Measurements from ENCODE around the gene TRIM66.

DNA sequence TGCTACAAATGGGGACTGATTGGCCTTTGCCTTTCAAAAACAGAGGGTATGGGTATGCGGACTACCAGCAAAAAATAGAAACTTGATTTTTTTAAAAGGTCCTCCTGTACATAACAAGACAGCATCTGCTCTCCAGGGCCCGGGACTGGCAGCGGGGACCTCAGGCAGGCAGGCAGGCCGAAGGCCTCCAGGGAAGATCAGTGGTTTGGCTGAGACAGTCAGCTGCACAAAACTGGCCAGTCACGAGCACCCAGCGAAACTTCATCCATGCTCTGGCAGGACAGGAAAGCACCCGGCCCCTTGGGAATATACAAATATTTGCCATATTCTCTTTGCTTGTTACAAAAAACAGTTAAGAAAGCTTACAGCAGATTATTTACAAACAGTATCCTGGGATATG is 11.1 kb upstream of the TRIM66 start:
- TF ChIP-seq, protein P1, sequence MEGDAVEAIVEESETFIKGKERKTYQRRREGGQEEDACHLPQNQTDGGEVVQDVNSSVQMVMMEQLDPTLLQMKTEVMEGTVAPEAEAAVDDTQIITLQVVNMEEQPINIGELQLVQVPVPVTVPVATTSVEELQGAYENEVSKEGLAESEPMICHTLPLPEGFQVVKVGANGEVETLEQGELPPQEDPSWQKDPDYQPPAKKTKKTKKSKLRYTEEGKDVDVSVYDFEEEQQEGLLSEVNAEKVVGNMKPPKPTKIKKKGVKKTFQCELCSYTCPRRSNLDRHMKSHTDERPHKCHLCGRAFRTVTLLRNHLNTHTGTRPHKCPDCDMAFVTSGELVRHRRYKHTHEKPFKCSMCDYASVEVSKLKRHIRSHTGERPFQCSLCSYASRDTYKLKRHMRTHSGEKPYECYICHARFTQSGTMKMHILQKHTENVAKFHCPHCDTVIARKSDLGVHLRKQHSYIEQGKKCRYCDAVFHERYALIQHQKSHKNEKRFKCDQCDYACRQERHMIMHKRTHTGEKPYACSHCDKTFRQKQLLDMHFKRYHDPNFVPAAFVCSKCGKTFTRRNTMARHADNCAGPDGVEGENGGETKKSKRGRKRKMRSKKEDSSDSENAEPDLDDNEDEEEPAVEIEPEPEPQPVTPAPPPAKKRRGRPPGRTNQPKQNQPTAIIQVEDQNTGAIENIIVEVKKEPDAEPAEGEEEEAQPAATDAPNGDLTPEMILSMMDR (IDR thresholded peaks at IDR 0.05; ENCODE audit: poor library complexity) = no peak
- no peak for TF ChIP-seq EZH2 (IDR thresholded peaks at IDR 0.05; ENCODE audit: borderline replicate concordance)
- no peak for TF ChIP-seq EZH2phosphoT487 (IDR thresholded peaks at IDR 0.05; ENCODE audit: low read depth, severe bottlenecking, unreplicated experiment)

Data from hepatocyte (in vitro differentiated cells).